ENCODE measurements around the gene PDZD2. TPM values are rescaled to one million over a fixed set of nuclear protein-coding genes. Genes with fewer than 3 reads are reported as not detected.

PDZD2 gene
- total RNA-seq, 1 experiment from 2014 or later = not detected

- H3K9me3 ChIP-seq (ENCODE audit: insufficient read depth, low read depth) = no peaks in the 10 kb centered on the region
- H3K79me2 ChIP-seq (ENCODE audit: low read depth) = no peaks in the 10 kb centered on the region
- no peaks in the 10 kb centered on the region for H3F3A ChIP-seq (ENCODE audit: insufficient read depth, low read depth)
- peaks cover 18% of the 10 kb centered on the region; the same call in 1 of the 2 replicates for H4K20me1 ChIP-seq (ENCODE audit: insufficient read depth)
- H3K4me1 ChIP-seq (replicated peaks; ENCODE audit: insufficient read depth) = no peaks in the 10 kb centered on the region
- intact Hi-C loops (cut with micrococcal nuclease; ENCODE audit: unreplicated experiment) = no loop called here
- TF ChIP-seq EZH2 (IDR thresholded peaks at IDR 0.05; ENCODE audit: low read depth) = no peak
- no peak for TF ChIP-seq CTCF (conservative IDR thresholded peaks at IDR 0.05)
- H3K36me3 ChIP-seq (ENCODE audit: low read depth) = peaks cover 33% of the 10 kb centered on the region
- no peak overlapping the region for H2AFZ ChIP-seq
- no peak overlapping the region for H3K4me2 ChIP-seq
- CTCF ChIA-PET = no interaction called here
- H3K9me2 ChIP-seq (ENCODE audit: insufficient read depth) = no peaks in the 10 kb centered on the region
- no TSS peak for BruUV-seq (replicated peaks)
- POLR2A ChIA-PET (ENCODE audit: unreplicated experiment) = no interaction called here
- no peak overlapping the region for H3K4me3 ChIP-seq
- no peaks in the 10 kb centered on the region for H3K27me3 ChIP-seq (ENCODE audit: insufficient read depth, low read depth)
- no peak for DNase-seq
- H3K27ac ChIP-seq = no peak overlapping the region
Observed at GRCh38 chr5:32100691-32101302, 461.9 kb downstream of the PDZD2 start.

GRCh38 chr5:32102254-32102986, 463.5 kb downstream of the PDZD2 start:
- H3K4me2 ChIP-seq = no peak overlapping the region
- CTCF ChIA-PET = no interaction called here

GRCh38 chr5:32103521-32103920, 464.6 kb downstream of the PDZD2 start:
- POLR2A ChIA-PET (ENCODE audit: unreplicated experiment) = no interaction called here
- BruUV-seq (replicated peaks) = TSS peak; percentile 4

More at GRCh38 chr5:32102254-32102986, 463.5 kb downstream of the PDZD2 start:
- Histone ChIP-seq H4K20me1 (ENCODE audit: insufficient read depth) (peaks cover 18% of the 10 kb centered on the region; the same call in 1 of the 2 replicates), H3K9me2 (ENCODE audit: insufficient read depth) (no peaks in the 10 kb centered on the region), H3K79me2 (ENCODE audit: low read depth) (no peaks in the 10 kb centered on the region), H3K36me3 (ENCODE audit: low read depth) (peaks cover 33% of the 10 kb centered on the region), H3K27me3 (ENCODE audit: insufficient read depth, low read depth) (no peaks in the 10 kb centered on the region), H3F3A (ENCODE audit: insufficient read depth, low read depth) (no peaks in the 10 kb centered on the region), H2AFZ (no peak overlapping the region), H3K4me1 (replicated peaks; ENCODE audit: insufficient read depth) (no peaks in the 10 kb centered on the region), H3K9me3 (ENCODE audit: insufficient read depth, low read depth) (no peaks in the 10 kb centered on the region), H3K27ac (no peak overlapping the region), H3K4me3 (no peak overlapping the region)
- DNase-seq = no peak
- BruUV-seq (replicated peaks) = no TSS peak
- intact Hi-C loops (cut with micrococcal nuclease; ENCODE audit: unreplicated experiment) = no loop called here
- TF ChIP-seq CTCF (conservative IDR thresholded peaks at IDR 0.05) (no peak), EZH2 (IDR thresholded peaks at IDR 0.05; ENCODE audit: low read depth) (no peak)
- POLR2A ChIA-PET (ENCODE audit: unreplicated experiment) = no interaction called here

More at GRCh38 chr5:32103521-32103920, 464.6 kb downstream of the PDZD2 start:
- Histone ChIP-seq H3K4me1 (replicated peaks; ENCODE audit: insufficient read depth) (no peaks in the 10 kb centered on the region), H3K27ac (no peak overlapping the region), H3K9me2 (ENCODE audit: insufficient read depth) (no peaks in the 10 kb centered on the region), H3K79me2 (ENCODE audit: low read depth) (no peaks in the 10 kb centered on the region), H3K9me3 (ENCODE audit: insufficient read depth, low read depth) (no peaks in the 10 kb centered on the region), H2AFZ (no peak overlapping the region), H3K27me3 (ENCODE audit: insufficient read depth, low read depth) (no peaks in the 10 kb centered on the region), H3K4me2 (no peak overlapping the region), H3K36me3 (ENCODE audit: low read depth) (peaks cover 35% of the 10 kb centered on the region), H4K20me1 (ENCODE audit: insufficient read depth) (peaks cover 18% of the 10 kb centered on the region; the same call in 1 of the 2 replicates), H3K4me3 (no peak overlapping the region), H3F3A (ENCODE audit: insufficient read depth, low read depth) (no peaks in the 10 kb centered on the region)
- intact Hi-C loops (cut with micrococcal nuclease; ENCODE audit: unreplicated experiment) = no loop called here
- TF ChIP-seq EZH2 (IDR thresholded peaks at IDR 0.05; ENCODE audit: low read depth) = no peak
- TF ChIP-seq CTCF (conservative IDR thresholded peaks at IDR 0.05) = no peak
- CTCF ChIA-PET = no interaction called here
- DNase-seq = no peak

Data from PC-9 (cell line).